ENCODE data around the gene ZFYVE26. TPM values are rescaled to one million over a fixed set of nuclear protein-coding genes. Genes with fewer than 3 reads are reported as not detected.

Gene ZFYVE26
- total and polyA plus RNA-seq, 2 of the 8 experiments (the other 6 are each of a cell fraction or from before 2014, with no cell fraction given): 13.0 to 23.3 TPM

Small RNA genes within 50 kb of the gene (small RNA-seq; reads per million reads assigned to genes)
- gene AL049779.3 (ENCODE audit: insufficient read depth) (not detected), gene RN7SL369P (ENCODE audit: insufficient read depth) (not detected)

Other genes starting within 250 kb of the ZFYVE26 start
- gene PIGH, start 216.3 kb downstream of the ZFYVE26 start, total RNA-seq (2021; fragmentation: NEBNext Ultra II Directional; extraction: Animal tissue kit (Norgen Biotek cat#: 25700)): 6.2 and 7.2 TPM in 2 replicates
- 8.6 and 10.0 TPM in 2 replicates for gene PIGH, start 216.3 kb downstream of the ZFYVE26 start, polyA plus RNA-seq (2011; rRNA removed)
- 49.0 and 49.9 TPM in 2 replicates for gene ARG2, start 196.7 kb downstream of the ZFYVE26 start, total RNA-seq (2021; fragmentation: NEBNext Ultra II Directional; extraction: Animal tissue kit (Norgen Biotek cat#: 25700))
- 52.8 and 59.1 TPM in 2 replicates for gene ARG2, start 196.7 kb downstream of the ZFYVE26 start, polyA plus RNA-seq (2011; rRNA removed)
- 98.7 and 104 TPM in 2 replicates for gene VTI1B, start 142.0 kb downstream of the ZFYVE26 start, total RNA-seq (2021; fragmentation: NEBNext Ultra II Directional; extraction: Animal tissue kit (Norgen Biotek cat#: 25700))
- 17.2 and 28.1 TPM in 2 replicates for gene VTI1B, start 142.0 kb downstream of the ZFYVE26 start, polyA plus RNA-seq (2011; rRNA removed)
- gene RDH11, start 120.8 kb downstream of the ZFYVE26 start, total RNA-seq (2021; fragmentation: NEBNext Ultra II Directional; extraction: Animal tissue kit (Norgen Biotek cat#: 25700)): 104 and 112 TPM in 2 replicates
- 70.6 and 117 TPM in 2 replicates for gene RDH11, start 120.8 kb downstream of the ZFYVE26 start, polyA plus RNA-seq (2011; rRNA removed)
- 1.1 and 1.2 TPM in 2 replicates for gene RDH12, start 114.7 kb downstream of the ZFYVE26 start, total RNA-seq (2021; fragmentation: NEBNext Ultra II Directional; extraction: Animal tissue kit (Norgen Biotek cat#: 25700))
- gene RDH12, start 114.7 kb downstream of the ZFYVE26 start, polyA plus RNA-seq (2011; rRNA removed): 1.3 and 1.5 TPM in 2 replicates
- 11.0 and 14.9 TPM in 2 replicates for gene RAD51B, start 3.2 kb upstream of the ZFYVE26 start, total RNA-seq (2021; fragmentation: NEBNext Ultra II Directional; extraction: Animal tissue kit (Norgen Biotek cat#: 25700))
- gene RAD51B, start 3.2 kb upstream of the ZFYVE26 start, polyA plus RNA-seq (2011; rRNA removed): 3.9 and 4.3 TPM in 2 replicates

All from H1 (cell line).